ENCODE data around the gene POU2F3. TPM values are rescaled to one million over a fixed set of nuclear protein-coding genes. Genes with fewer than 3 reads are reported as not detected.

Gene POU2F3
- total RNA-seq, 1 experiment from 2014 or later, result 0.62 TPM

DNA sequence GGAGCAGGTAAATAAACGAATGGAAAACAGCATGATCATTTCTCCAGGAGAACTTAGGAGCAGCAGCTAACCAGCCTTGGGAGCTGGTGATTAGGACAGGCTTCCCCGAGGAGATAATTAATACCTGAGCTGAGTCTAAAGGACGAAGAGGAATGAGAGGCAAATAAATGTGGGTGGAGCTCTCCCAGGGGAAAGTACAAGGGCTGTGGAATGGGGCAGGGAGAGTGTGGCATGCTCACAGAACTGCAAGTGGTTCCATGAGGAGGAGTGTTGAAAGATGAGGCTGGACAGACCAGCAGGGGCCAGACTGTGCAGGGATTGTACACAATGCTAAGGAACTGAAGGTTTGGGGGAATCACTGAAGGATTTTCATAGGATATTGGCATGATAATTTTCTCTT, 70.9 kb downstream of the POU2F3 start:
- intact Hi-C loops (cut with micrococcal nuclease), result no loop called here
- no TSS peak for BruUV-seq (replicated peaks)
- CTCF ChIA-PET, result no interaction called here

DNA sequence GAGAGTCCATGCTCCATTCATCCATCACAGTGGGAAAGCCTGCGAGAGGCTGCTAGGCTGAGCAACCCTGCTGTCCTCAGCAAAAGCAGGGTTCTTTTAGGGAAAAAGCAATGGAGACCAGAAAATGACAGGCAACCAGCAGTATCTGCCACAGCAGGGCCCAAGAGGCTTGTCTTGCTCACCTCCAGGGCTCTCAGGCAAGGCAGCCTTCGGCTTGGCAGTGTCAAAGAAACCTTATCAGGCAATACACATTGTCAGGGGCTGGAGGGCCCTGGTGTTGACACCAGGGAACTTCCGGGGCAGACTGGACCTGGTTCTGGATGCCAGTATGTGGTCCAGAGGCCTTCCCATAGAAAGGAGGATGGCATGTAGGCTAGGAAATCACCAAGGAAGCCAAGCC, 74.9 kb downstream of the POU2F3 start:
- peaks cover 25% of the 10 kb centered on the region for H3K4me1 ChIP-seq (ENCODE audit: insufficient read depth, low read length)
- H2AFZ ChIP-seq (ENCODE audit: low read length), result no peak overlapping the region
- H3K9me2 ChIP-seq (replicated peaks; ENCODE audit: low read length), result no peaks in the 10 kb centered on the region
- intact Hi-C loops (cut with micrococcal nuclease), result no loop called here
- H4K20me1 ChIP-seq (ENCODE audit: low read length), result no peaks in the 10 kb centered on the region
- H3K4me3 ChIP-seq (ENCODE audit: low read length), result no peak overlapping the region
- TF ChIP-seq, protein P1, sequence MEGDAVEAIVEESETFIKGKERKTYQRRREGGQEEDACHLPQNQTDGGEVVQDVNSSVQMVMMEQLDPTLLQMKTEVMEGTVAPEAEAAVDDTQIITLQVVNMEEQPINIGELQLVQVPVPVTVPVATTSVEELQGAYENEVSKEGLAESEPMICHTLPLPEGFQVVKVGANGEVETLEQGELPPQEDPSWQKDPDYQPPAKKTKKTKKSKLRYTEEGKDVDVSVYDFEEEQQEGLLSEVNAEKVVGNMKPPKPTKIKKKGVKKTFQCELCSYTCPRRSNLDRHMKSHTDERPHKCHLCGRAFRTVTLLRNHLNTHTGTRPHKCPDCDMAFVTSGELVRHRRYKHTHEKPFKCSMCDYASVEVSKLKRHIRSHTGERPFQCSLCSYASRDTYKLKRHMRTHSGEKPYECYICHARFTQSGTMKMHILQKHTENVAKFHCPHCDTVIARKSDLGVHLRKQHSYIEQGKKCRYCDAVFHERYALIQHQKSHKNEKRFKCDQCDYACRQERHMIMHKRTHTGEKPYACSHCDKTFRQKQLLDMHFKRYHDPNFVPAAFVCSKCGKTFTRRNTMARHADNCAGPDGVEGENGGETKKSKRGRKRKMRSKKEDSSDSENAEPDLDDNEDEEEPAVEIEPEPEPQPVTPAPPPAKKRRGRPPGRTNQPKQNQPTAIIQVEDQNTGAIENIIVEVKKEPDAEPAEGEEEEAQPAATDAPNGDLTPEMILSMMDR (conservative IDR thresholded peaks at IDR 0.05; ENCODE audit: low read depth, low read length), result no peak
- TF ChIP-seq EZH2phosphoT487 (IDR thresholded peaks at IDR 0.05; ENCODE audit: borderline replicate concordance, low read length), result no peak
- TF ChIP-seq EZH2 (IDR thresholded peaks at IDR 0.05; ENCODE audit: low read length, unreplicated experiment), result no peak
- no peaks in the 10 kb centered on the region for H3K79me2 ChIP-seq (ENCODE audit: low read length)
- POLR2A ChIA-PET (ENCODE audit: unreplicated experiment), result no interaction called here
- BruUV-seq (replicated peaks), result no TSS peak
- no peaks in the 10 kb centered on the region for H3K36me3 ChIP-seq (ENCODE audit: low read depth, low read length)
- H3K4me2 ChIP-seq (ENCODE audit: low read length), result no peak overlapping the region
- no peak overlapping the region for H3K27ac ChIP-seq (ENCODE audit: low read length)
- CTCF ChIA-PET, result no interaction called here
- no peak for DNase-seq
- H3K27me3 ChIP-seq (ENCODE audit: low read length), result no peaks in the 10 kb centered on the region
- H3K9me3 ChIP-seq (ENCODE audit: low read length), result no peaks in the 10 kb centered on the region
- ATAC-seq, result no peak
- no peaks in the 10 kb centered on the region for H3F3A ChIP-seq (ENCODE audit: low read length, unreplicated experiment)
- no peak overlapping the region for H3K9ac ChIP-seq (ENCODE audit: low read length)

More for the DNA sequence above, 70.9 kb downstream of the POU2F3 start:
- DNase-seq (no peak), ATAC-seq (no peak)
- H3K9me3 ChIP-seq (ENCODE audit: low read length), result no peaks in the 10 kb centered on the region
- no peak overlapping the region for H3K4me3 ChIP-seq (ENCODE audit: low read length)
- no peaks in the 10 kb centered on the region for H3F3A ChIP-seq (ENCODE audit: low read length, unreplicated experiment)
- H3K36me3 ChIP-seq (ENCODE audit: low read depth, low read length), result no peaks in the 10 kb centered on the region
- H3K27ac ChIP-seq (ENCODE audit: low read length), result no peak overlapping the region
- H3K9me2 ChIP-seq (replicated peaks; ENCODE audit: low read length), result no peaks in the 10 kb centered on the region
- no peak overlapping the region for H3K4me2 ChIP-seq (ENCODE audit: low read length)
- H3K4me1 ChIP-seq (ENCODE audit: insufficient read depth, low read length), result peaks cover 15% of the 10 kb centered on the region
- TF ChIP-seq EZH2 (IDR thresholded peaks at IDR 0.05; ENCODE audit: low read length, unreplicated experiment) (no peak), EZH2phosphoT487 (IDR thresholded peaks at IDR 0.05; ENCODE audit: borderline replicate concordance, low read length) (no peak)
- TF ChIP-seq, protein P1 (conservative IDR thresholded peaks at IDR 0.05; ENCODE audit: low read depth, low read length), result no peak
- no peak overlapping the region for H3K9ac ChIP-seq (ENCODE audit: low read length)
- POLR2A ChIA-PET (ENCODE audit: unreplicated experiment), result interaction anchor here (0.6 kb wide), 1 partner anchor 60 kb away, joined by 3 read pairs; no protein-coding TSS in a partner anchor
- H3K79me2 ChIP-seq (ENCODE audit: low read length), result no peaks in the 10 kb centered on the region
- no peaks in the 10 kb centered on the region for H4K20me1 ChIP-seq (ENCODE audit: low read length)
- H3K27me3 ChIP-seq (ENCODE audit: low read length), result no peaks in the 10 kb centered on the region
- H2AFZ ChIP-seq (ENCODE audit: low read length), result no peak overlapping the region

DNA sequence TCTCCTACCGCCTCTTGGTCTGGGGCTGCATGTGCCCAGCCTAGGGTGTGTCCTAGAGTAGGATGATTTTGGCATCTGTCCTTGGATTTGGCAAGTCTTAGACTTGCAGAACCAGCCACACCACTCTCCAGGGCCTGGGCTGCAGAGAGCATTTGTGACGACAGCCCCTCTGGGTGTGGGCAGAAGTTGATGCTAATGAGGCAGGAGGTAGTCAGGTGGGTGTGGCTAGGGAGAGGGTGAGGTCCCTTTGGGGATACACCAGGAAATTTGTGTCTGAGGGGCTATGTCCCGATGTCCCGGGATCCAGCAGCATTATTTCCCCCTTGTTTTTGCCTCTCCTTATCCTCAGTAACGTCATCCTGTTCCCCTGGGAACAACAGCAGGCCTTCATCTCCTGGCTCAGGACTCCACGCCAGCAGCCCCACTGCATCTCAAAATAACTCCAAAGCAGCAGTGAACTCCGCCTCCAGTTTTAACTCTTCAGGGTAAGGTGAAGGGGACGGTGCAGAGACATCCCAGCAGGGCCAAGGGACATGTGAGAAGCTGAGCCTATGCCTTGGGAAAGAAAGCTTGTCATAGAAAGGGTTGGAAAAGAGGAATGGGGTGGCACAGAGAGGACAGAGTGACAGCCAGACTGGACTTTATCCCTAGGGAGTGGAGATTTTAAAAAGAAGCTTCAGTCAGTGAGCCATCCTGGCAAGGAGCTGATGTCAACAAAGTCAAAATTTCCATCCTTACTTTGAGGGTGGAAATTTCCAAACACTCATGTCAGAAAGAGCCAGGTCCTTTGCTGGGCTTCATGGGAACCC, 77.1 kb downstream of the POU2F3 start:
- Histone ChIP-seq H3K9ac (ENCODE audit: low read length) (peak overlapping the region; percentile 35), H3K79me2 (ENCODE audit: low read length) (no peaks in the 10 kb centered on the region), H3K27me3 (ENCODE audit: low read length) (no peaks in the 10 kb centered on the region), H3K9me2 (replicated peaks; ENCODE audit: low read length) (no peaks in the 10 kb centered on the region), H3K36me3 (ENCODE audit: low read depth, low read length) (no peaks in the 10 kb centered on the region), H3K9me3 (ENCODE audit: low read length) (no peaks in the 10 kb centered on the region), H3K4me3 (ENCODE audit: low read length) (peak overlapping the region; percentile 22; the same call in 1 of the 2 replicates), H4K20me1 (ENCODE audit: low read length) (no peaks in the 10 kb centered on the region), H3F3A (ENCODE audit: low read length, unreplicated experiment) (no peaks in the 10 kb centered on the region), H3K27ac (ENCODE audit: low read length) (peak overlapping the region; percentile 63), H2AFZ (ENCODE audit: low read length) (peak overlapping the region; percentile 38), H3K4me1 (ENCODE audit: insufficient read depth, low read length) (peaks cover 28% of the 10 kb centered on the region), H3K4me2 (ENCODE audit: low read length) (peak overlapping the region; percentile 68)
- intact Hi-C loops (cut with micrococcal nuclease), result no loop called here
- TF ChIP-seq, protein P1 (conservative IDR thresholded peaks at IDR 0.05; ENCODE audit: low read depth, low read length), result no peak
- TF ChIP-seq EZH2 (IDR thresholded peaks at IDR 0.05; ENCODE audit: low read length, unreplicated experiment) (no peak), EZH2phosphoT487 (IDR thresholded peaks at IDR 0.05; ENCODE audit: borderline replicate concordance, low read length) (no peak)
- ChIA-PET POLR2A (ENCODE audit: unreplicated experiment) (interaction anchor here (0.6 to 0.7 kb wide), 2 partner anchors 174 to 707 kb away, joined by 3 to 4 read pairs; partner anchors contain the start of gene TBCEL), CTCF (interaction anchor here (1.2 kb wide), 1 partner anchor 14 kb away, joined by 5 read pairs; no protein-coding TSS in a partner anchor)
- TSS peak; percentile 85 for BruUV-seq (replicated peaks)
- peak; percentile 99 for DNase-seq
- ATAC-seq, result peak; percentile 94
